Measurements from ENCODE around the gene GALNT13. TPM values are rescaled to one million over a fixed set of nuclear protein-coding genes. Genes with fewer than 3 reads are reported as not detected.

GALNT13 gene
- total and polyA plus RNA-seq, 2 of the 13 experiments (the other 11 are each of a cell fraction or from before 2014, with no cell fraction given) = 1.3 to 5.0 TPM

- TF ChIP-seq FOXO4 (CRISPR knock-in tag; conservative IDR thresholded peaks at IDR 0.05) = no peak
- TF ChIP-seq KAT7 (CRISPR knock-in tag; IDR thresholded peaks at IDR 0.05; ENCODE audit: borderline replicate concordance) = peak; percentile 72; the same call in 1 of the 2 replicates
- no peak for TF ChIP-seq MEIS2 (CRISPR knock-in tag; IDR thresholded peaks at IDR 0.05)
- TF ChIP-seq DNMT1 (CRISPR knock-in tag; IDR thresholded peaks at IDR 0.05) = no peak
- TF ChIP-seq ZNF207 (IDR thresholded peaks at IDR 0.05; ENCODE audit: borderline replicate concordance) = no peak
- peak in 1 of 2 experiments; percentile 41; a peak in 1 of 4 replicates for TF ChIP-seq NR2F1 (CRISPR knock-in tag; IDR thresholded peaks at IDR 0.05)
- TF ChIP-seq TBX2 (CRISPR knock-in tag; IDR thresholded peaks at IDR 0.05; ENCODE audit: borderline replicate concordance) = peak; percentile 69; the same call in 1 of the 2 replicates
- 0 out of 2 replicates have a peak, but pooled peaks have one; percentile 15 for TF ChIP-seq KDM3A (CRISPR knock-in tag; IDR thresholded peaks at IDR 0.05; ENCODE audit: low read depth)
- no peak for TF ChIP-seq ZBTB42 (CRISPR knock-in tag; IDR thresholded peaks at IDR 0.05)
- TF ChIP-seq SIN3B (IDR thresholded peaks at IDR 0.05; ENCODE audit: low read length) = no peak
- TF ChIP-seq MIXL1 (CRISPR knock-in tag; IDR thresholded peaks at IDR 0.05) = peak; percentile 69
- no peak for TF ChIP-seq ZNF260 (CRISPR knock-in tag; IDR thresholded peaks at IDR 0.05; ENCODE audit: borderline replicate concordance, low read depth)
- no peak for TF ChIP-seq SNRNP70 (IDR thresholded peaks at IDR 0.05; ENCODE audit: low read depth, low read length)
- TF ChIP-seq ZNF317 (CRISPR knock-in tag; IDR thresholded peaks at IDR 0.05) = no peak
- TF ChIP-seq GZF1 (CRISPR knock-in tag; IDR thresholded peaks at IDR 0.05) = no peak
- no peak for TF ChIP-seq ZNF574 (CRISPR knock-in tag; IDR thresholded peaks at IDR 0.05)
- TF ChIP-seq PRDM4 (CRISPR knock-in tag; IDR thresholded peaks at IDR 0.05; ENCODE audit: borderline replicate concordance) = no peak
- TF ChIP-seq ZNF564 (CRISPR knock-in tag; IDR thresholded peaks at IDR 0.05) = no peak
- TF ChIP-seq IRF1 (CRISPR knock-in tag; IDR thresholded peaks at IDR 0.05; ENCODE audit: low read depth) = no peak
- TF ChIP-seq HBP1 (CRISPR knock-in tag; IDR thresholded peaks at IDR 0.05; ENCODE audit: low read depth) = no peak
- TF ChIP-seq ZZZ3 (CRISPR knock-in tag; IDR thresholded peaks at IDR 0.05; ENCODE audit: borderline replicate concordance) = no peak
Observed at GRCh38 chr2:154447727-154448418, 576.2 kb downstream of the GALNT13 start (continued).
